Activated T-helper 1 cell treated with anti-CD3 and anti-CD28 coated beads, Interleukin-2, amount 50 U/mL, for 16 hours (primary cell): ENCODE data around the gene CD58.

Experiments used
- DNase-seq, 2 donors: peaks; one replicate each; pipeline ENCODE4 v3.0.0-alpha.2; 2020; ENCODE audit warnings: low read depth in 1 of 2, low spot score in 1 of 2

CD58 gene

GRCh38 chr1:116474921-116475849, 95.6 kb downstream of the CD58 start:
- no peak for DNase-seq

DNA sequence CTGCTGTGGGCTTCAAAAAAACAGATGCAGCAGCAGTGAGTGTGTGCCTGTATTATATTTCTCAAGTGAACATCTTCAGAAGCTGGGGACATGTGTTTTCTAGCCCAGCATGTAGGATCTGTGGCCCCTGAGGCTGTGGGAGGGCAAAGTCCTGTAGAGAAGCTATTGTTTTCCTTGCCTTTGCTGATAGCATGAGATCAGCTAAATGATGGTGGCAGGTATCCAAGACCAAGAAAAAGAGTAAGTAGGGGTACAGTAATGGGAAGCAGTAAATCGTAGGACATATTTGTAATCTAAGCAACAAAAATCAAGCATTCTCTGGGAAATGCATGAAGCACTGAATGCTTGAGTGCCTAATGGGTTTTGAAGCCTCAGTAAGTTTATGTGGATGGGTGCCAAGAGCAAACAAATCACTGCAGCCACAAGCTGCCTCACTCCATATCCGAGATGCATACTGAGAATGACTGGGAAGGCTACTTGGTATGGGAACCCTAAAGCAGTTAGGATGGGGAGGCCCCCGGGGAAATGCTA, 98.3 kb downstream of the CD58 start:
- DNase-seq: no peak

DNA sequence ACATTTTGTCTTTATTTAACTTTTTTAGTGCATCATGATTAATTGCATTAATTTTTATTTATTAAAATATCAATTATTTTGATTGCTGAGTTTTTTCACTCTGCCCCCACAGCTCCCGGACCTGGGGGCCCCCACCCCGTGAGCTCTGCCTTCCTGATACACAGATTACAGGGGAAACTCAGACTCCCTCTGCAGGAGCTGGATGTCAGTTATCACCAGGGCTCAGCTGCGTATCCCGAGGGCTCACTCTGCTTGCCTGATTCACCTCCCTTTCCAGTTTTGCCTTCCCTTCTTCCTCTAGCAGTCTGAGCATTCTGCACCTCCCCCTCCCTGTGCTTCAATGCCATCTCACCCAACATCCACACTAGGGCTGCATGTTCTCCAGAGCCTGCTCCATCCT, 99.6 kb downstream of the CD58 start:
- no peak for DNase-seq

DNA sequence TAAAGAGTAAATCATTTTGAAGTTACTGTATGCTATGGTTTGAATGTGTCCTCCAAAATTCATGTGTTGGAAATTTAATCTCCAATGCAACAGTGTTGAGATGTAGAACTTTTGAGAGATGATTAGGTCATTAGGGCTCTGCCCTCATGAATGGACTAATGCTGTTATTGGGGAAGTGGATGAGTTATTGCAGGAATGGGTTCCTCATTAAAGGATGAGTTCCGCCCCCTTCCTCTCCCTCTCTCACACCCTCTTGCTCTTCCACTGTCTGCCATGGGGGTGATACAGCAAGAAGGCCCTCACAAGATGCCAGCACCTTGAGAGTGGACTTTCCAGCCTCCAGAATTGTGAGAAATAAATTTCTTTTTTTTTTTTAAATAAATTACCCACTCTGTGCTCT, 100.2 kb downstream of the CD58 start:
- no peak for DNase-seq

DNA sequence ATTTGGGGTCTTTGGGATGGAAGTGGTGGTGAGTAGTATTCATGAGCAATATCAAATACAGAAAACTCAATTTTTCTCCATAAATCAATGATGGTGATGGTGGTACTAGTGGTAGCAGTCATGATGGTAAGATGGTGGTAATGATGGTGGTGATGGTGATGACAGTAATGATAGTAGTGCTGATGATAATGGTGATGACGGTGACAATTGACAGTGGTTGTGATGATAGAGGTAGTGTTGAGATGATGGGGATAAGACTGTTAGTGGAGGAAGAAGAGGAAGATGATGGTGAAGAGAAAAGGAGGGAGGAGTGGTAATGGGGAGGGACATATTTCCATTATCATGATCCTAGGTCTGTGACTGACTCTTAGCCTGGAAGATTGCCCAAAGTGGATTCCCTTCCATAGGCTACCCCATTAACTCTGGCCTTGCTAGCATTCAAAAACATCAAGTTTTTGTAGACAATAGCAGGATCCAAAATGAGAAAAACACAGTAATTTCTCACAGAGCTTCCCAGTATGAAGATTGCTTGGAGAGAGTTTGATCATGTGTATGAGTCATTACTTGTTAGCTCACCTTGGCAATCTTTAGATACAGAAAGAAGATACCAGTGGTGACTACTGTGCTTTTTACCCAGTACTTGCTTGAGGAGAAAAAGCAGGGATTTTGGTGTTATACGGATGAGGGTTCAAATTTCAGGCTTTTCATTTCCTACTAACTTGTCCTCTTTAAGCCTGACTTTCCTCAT, 103.8 kb downstream of the CD58 start:
- no peak for DNase-seq

- DNase-seq: no peak
Measured at GRCh38 chr1:116465845-116466685, 104.8 kb downstream of the CD58 start.

GRCh38 chr1:116465477-116465844, 105.4 kb downstream of the CD58 start:
- DNase-seq: no peak
